ENCODE data around the gene TGFBR3.

The TGFBR3 gene

GRCh38 chr1:91712981-91713841 is 172.7 kb downstream of the TGFBR3 start:
- no peak for TF ChIP-seq CTCF (IDR thresholded peaks at IDR 0.05; ENCODE audit: insufficient read depth, low read depth, low read length, missing control alignments)
- DNase-seq (ENCODE audit: low read depth), result no peak
- no peak overlapping the region for H3K4me3 ChIP-seq (ENCODE audit: low read length)

GRCh38 chr1:91712393-91712792 is 173.6 kb downstream of the TGFBR3 start:
- no peak for TF ChIP-seq CTCF (IDR thresholded peaks at IDR 0.05; ENCODE audit: insufficient read depth, low read depth, low read length, missing control alignments)
- no peak overlapping the region for H3K4me3 ChIP-seq (ENCODE audit: low read length)
- DNase-seq (ENCODE audit: low read depth), result no peak

- H3K4me3 ChIP-seq (ENCODE audit: low read length), result no peak overlapping the region
- TF ChIP-seq CTCF (IDR thresholded peaks at IDR 0.05; ENCODE audit: insufficient read depth, low read depth, low read length, missing control alignments), result no peak
- no peak for DNase-seq (ENCODE audit: low read depth)
These were observed 174.3 kb downstream of the TGFBR3 start for GRCh38 chr1:91711504-91712247.

- TF ChIP-seq CTCF (IDR thresholded peaks at IDR 0.05; ENCODE audit: insufficient read depth, low read depth, low read length, missing control alignments), result no peak
- DNase-seq (ENCODE audit: low read depth), result no peak
- no peak overlapping the region for H3K4me3 ChIP-seq (ENCODE audit: low read length)
These were observed 175.7 kb downstream of the TGFBR3 start for GRCh38 chr1:91710261-91710660.

- no peak for DNase-seq (ENCODE audit: low read depth)
- TF ChIP-seq CTCF (IDR thresholded peaks at IDR 0.05; ENCODE audit: insufficient read depth, low read depth, low read length, missing control alignments), result no peak
- H3K4me3 ChIP-seq (ENCODE audit: low read length), result no peak overlapping the region
These were observed 177.3 kb downstream of the TGFBR3 start for GRCh38 chr1:91708691-91709090.

GRCh38 chr1:91707890-91708218 is 178.1 kb downstream of the TGFBR3 start:
- no peak for DNase-seq (ENCODE audit: low read depth)
- no peak overlapping the region for H3K4me3 ChIP-seq (ENCODE audit: low read length)
- TF ChIP-seq CTCF (IDR thresholded peaks at IDR 0.05; ENCODE audit: insufficient read depth, low read depth, low read length, missing control alignments), result no peak
